Adrenal gland (tissue), 5 donors: ENCODE data around the gene RHEB.

Experiments
- CTCF ChIP-seq, 6 experiments: fragments of 450-650 bp in 4 of 6; fragments of 200-600 bp in 2 of 6; sonication (generic) in 1 of 6; IDR thresholded peaks; 1 replicate in 5 of 6; 2 replicates in 1 of 6; pipeline versions ENCODE4 v1.5.1 to v1.8.0; 2016 to 2021; ENCODE audit warnings: antibody characterized with exemption in 6 of 6, mild to moderate bottlenecking in 2 of 6, moderate library complexity in 1 of 6
- POLR2A ChIP-seq, 2 donors: fragments of 450-650 bp; IDR thresholded peaks; one replicate each; pipeline ENCODE4 v1.6.1; 2017; ENCODE audit warnings: antibody characterized with exemption in 2 of 2, mild to moderate bottlenecking in 2 of 2, moderate library complexity in 1 of 2
- donor health status: DM: no; HTN: no; CAD: no.

- TF ChIP-seq CTCF (IDR thresholded peaks at IDR 0.05), result no peak
- no peak for TF ChIP-seq POLR2A (IDR thresholded peaks at IDR 0.05)
These were observed 97.5 kb downstream of the RHEB start for GRCh38 chr7:151422212-151422611.
